Astrocyte (in vitro differentiated cells and primary cell): ENCODE measurements around the gene NCCRP1. TPM values are rescaled to one million over a fixed set of nuclear protein-coding genes. Genes with fewer than 3 reads are reported as not detected.

Experiments
- DNase-seq: peaks from one replicate; pipeline ENCODE4 v3.0.0-alpha.2; 2010; ENCODE audit warnings: low read depth
- FAIRE-seq: peaks from 2 replicates; lab custom pipeline; 2011; peaks lifted over from hg19 to GRCh38; lab: Jason Lieb, UNC
- H2AFZ ChIP-seq: 2 replicates; pipeline ENCODE4 v1.6.0; 2012; ENCODE audit warnings: low read depth, low read length, inconsistent platforms
- H3K27ac ChIP-seq: 2 replicates; pipeline ENCODE4 v1.5.1; 2011; ENCODE audit warnings: low read depth, low read length, inconsistent platforms
- H3K27me3 ChIP-seq: 2 replicates; pipeline ENCODE4 v1.6.0; 2011; ENCODE audit warnings: low read length, inconsistent platforms; ENCODE audit not compliant: insufficient read depth
- H3K36me3 ChIP-seq: 2 replicates; pipeline ENCODE4 v1.5.1; 2011; ENCODE audit warnings: low read length, inconsistent platforms; ENCODE audit not compliant: insufficient read depth
- H3K4me1 ChIP-seq: 2 replicates; pipeline ENCODE4 v1.5.1; 2011; ENCODE audit warnings: low read length, inconsistent platforms; ENCODE audit not compliant: insufficient read depth
- H3K4me2 ChIP-seq: 2 replicates; pipeline ENCODE4 v1.6.0; 2012; ENCODE audit warnings: low read length, inconsistent platforms
- H3K4me3 ChIP-seq: 2 replicates; pipeline ENCODE4 v1.5.1; 2011; ENCODE audit warnings: low read depth, mild to moderate bottlenecking, low read length, inconsistent platforms; ENCODE audit not compliant: insufficient read depth
- H3K79me2 ChIP-seq: 2 replicates; pipeline ENCODE4 v1.6.0; 2012; ENCODE audit warnings: mild to moderate bottlenecking, low read length, inconsistent platforms; ENCODE audit not compliant: insufficient read depth
- H3K9ac ChIP-seq: 2 replicates; pipeline ENCODE4 v1.6.0; 2012; ENCODE audit warnings: mild to moderate bottlenecking, low read length, inconsistent platforms
- H3K9me3 ChIP-seq: 2 replicates; pipeline ENCODE4 v1.5.1; 2012; ENCODE audit warnings: low read depth, mild to moderate bottlenecking, low read length, inconsistent platforms; ENCODE audit not compliant: insufficient read depth
- H4K20me1 ChIP-seq: 2 replicates; pipeline ENCODE4 v1.6.0; 2012; ENCODE audit warnings: low read length, inconsistent platforms; ENCODE audit not compliant: insufficient read depth
- H3K27ac Mint-ChIP-seq: one replicate; pipeline ENCODE4 v1.8.0; 2021; ENCODE audit warnings: mild to moderate bottlenecking, mixed read lengths; ENCODE audit not compliant: unreplicated experiment
- H3K27me3 Mint-ChIP-seq: one replicate; pipeline ENCODE4 v1.8.0; 2021; ENCODE audit warnings: low read depth, mixed read lengths; ENCODE audit not compliant: unreplicated experiment
- H3K36me3 Mint-ChIP-seq: one replicate; pipeline ENCODE4 v1.8.0; 2021; ENCODE audit warnings: low read depth, mixed read lengths; ENCODE audit not compliant: unreplicated experiment
- H3K4me1 Mint-ChIP-seq: one replicate; pipeline ENCODE4 v1.8.0; 2021; ENCODE audit warnings: low read depth, mixed read lengths; ENCODE audit not compliant: unreplicated experiment
- H3K4me3 Mint-ChIP-seq: one replicate; pipeline ENCODE4 v1.8.0; 2021; ENCODE audit warnings: mild to moderate bottlenecking, moderate library complexity, mixed read lengths; ENCODE audit not compliant: unreplicated experiment
- H3K9me3 Mint-ChIP-seq: one replicate; pipeline ENCODE4 v1.8.0; 2021; ENCODE audit warnings: mild to moderate bottlenecking, mixed read lengths; ENCODE audit not compliant: unreplicated experiment
- EZH2 ChIP-seq: IDR thresholded peaks from 2 replicates; pipeline ENCODE4 v1.6.1; 2012; ENCODE audit warnings: mild to moderate bottlenecking, low read length, inconsistent platforms; ENCODE audit not compliant: insufficient read depth
- total RNA-seq: library from RNA; stranded (reverse); gene quantifications from 2 replicates; pipeline ENCODE4 v1.2.1, GENCODE V29; 2021
- TF ChIP-seq, protein P1 (sequence below): IDR thresholded peaks from 2 replicates; pipeline ENCODE4 v1.5.1; 2011; ENCODE audit warnings: low read depth, mild to moderate bottlenecking, inconsistent platforms, low read length, moderate library complexity; ENCODE audit not compliant: insufficient read depth

The NCCRP1 gene
- total RNA-seq, 1 donor from 2014 or later: not detected

GRCh38 chr19:39197808-39198207, 1.0 kb downstream of the NCCRP1 start:
- Histone ChIP-seq H3K4me1 (no peaks in the 10 kb centered on the region), H3K9me3 (no peaks in the 10 kb centered on the region), H3K27ac (no peak overlapping the region), H3K4me3 (no peak overlapping the region), H3K4me2 (no peak overlapping the region), H3K27me3 (peaks cover 34% of the 10 kb centered on the region), H2AFZ (no peak overlapping the region), H3K36me3 (no peaks in the 10 kb centered on the region), H3K79me2 (no peaks in the 10 kb centered on the region), H3K9ac (no peak overlapping the region), H4K20me1 (no peaks in the 10 kb centered on the region)
- no peak overlapping the region for H3K4me3 Mint-ChIP-seq
- no peak for DNase-seq
- H3K36me3 Mint-ChIP-seq: peaks cover 3% of the 10 kb centered on the region
- H3K9me3 Mint-ChIP-seq: no peaks in the 10 kb centered on the region
- H3K27ac Mint-ChIP-seq: no peak overlapping the region
- FAIRE-seq: no peak
- no peak for TF ChIP-seq EZH2
- TF ChIP-seq, protein P1, sequence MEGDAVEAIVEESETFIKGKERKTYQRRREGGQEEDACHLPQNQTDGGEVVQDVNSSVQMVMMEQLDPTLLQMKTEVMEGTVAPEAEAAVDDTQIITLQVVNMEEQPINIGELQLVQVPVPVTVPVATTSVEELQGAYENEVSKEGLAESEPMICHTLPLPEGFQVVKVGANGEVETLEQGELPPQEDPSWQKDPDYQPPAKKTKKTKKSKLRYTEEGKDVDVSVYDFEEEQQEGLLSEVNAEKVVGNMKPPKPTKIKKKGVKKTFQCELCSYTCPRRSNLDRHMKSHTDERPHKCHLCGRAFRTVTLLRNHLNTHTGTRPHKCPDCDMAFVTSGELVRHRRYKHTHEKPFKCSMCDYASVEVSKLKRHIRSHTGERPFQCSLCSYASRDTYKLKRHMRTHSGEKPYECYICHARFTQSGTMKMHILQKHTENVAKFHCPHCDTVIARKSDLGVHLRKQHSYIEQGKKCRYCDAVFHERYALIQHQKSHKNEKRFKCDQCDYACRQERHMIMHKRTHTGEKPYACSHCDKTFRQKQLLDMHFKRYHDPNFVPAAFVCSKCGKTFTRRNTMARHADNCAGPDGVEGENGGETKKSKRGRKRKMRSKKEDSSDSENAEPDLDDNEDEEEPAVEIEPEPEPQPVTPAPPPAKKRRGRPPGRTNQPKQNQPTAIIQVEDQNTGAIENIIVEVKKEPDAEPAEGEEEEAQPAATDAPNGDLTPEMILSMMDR: no peak
- peaks cover 2% of the 10 kb centered on the region for H3K4me1 Mint-ChIP-seq
- peaks cover 69% of the 10 kb centered on the region for H3K27me3 Mint-ChIP-seq

DNA sequence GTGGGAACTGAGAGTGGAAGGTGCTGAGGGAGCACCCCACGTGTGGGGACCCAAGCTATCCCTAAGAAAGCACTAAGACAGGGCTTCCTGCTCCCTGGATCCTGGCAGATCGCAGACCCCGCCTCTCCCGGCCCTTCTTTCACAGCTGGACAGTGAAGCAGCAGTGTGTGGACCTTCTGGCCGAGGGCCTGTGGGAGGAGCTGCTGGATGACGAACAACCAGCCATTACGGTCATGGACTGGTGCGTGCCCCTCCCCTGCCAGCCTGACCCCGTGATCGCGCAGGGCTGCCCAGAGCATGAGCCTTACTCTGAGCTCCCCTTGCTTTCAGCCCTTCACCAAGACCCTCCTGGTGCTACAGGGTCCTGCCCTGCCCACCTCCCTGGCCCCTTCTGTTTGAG, 2.3 kb downstream of the NCCRP1 start:
- H3K27ac ChIP-seq: no peak overlapping the region
- Mint-ChIP-seq H3K27ac (no peak overlapping the region), H3K9me3 (no peaks in the 10 kb centered on the region), H3K36me3 (peaks cover 3% of the 10 kb centered on the region), H3K4me3 (no peak overlapping the region), H3K4me1 (peaks cover 2% of the 10 kb centered on the region), H3K27me3 (peaks cover 66% of the 10 kb centered on the region)
- no peak for TF ChIP-seq EZH2
- TF ChIP-seq, protein P1: no peak
- H3K36me3 ChIP-seq: no peaks in the 10 kb centered on the region
- no peak overlapping the region for H2AFZ ChIP-seq
- peaks cover 40% of the 10 kb centered on the region for H3K27me3 ChIP-seq
- no peak overlapping the region for H3K4me3 ChIP-seq
- no peaks in the 10 kb centered on the region for H3K79me2 ChIP-seq
- no peaks in the 10 kb centered on the region for H3K9me3 ChIP-seq
- no peak overlapping the region for H3K9ac ChIP-seq
- H4K20me1 ChIP-seq: no peaks in the 10 kb centered on the region
- DNase-seq: peak; percentile 9
- no peak for FAIRE-seq
- H3K4me2 ChIP-seq: no peak overlapping the region
- no peaks in the 10 kb centered on the region for H3K4me1 ChIP-seq

DNA sequence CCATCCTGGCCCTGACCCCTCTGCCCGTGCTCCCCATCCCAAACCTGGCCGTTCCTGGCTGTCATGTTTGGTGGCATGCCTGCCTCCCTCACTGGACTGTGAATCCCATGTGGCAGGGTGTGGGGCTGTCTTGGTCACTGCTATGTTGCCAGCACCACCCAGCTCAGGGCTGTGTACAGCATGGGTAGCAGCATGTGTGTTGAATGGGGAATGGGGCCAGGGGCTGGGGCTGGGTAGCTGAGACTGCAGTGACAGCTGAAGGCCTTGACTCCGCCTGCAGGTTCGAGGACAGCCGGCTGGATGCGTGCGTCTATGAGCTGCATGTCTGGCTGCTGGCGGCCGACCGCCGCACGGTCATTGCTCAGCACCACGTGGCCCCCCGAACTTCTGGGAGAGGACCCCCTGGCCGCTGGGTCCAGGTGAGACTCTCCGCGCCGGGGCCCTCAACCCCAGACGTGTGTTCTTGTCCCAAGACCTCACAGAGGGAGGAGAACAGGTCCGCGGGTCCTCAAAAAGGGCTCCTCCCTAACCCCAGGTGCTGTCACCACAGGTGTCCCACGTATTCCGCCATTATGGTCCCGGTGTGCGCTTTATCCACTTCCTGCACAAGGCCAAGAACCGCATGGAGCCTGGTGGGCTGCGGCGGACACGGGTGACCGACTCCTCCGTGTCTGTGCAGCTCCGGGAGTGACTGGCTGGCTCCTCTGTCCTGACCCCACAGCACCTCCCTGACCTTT, 3.5 kb downstream of the NCCRP1 start:
- H3K4me3 ChIP-seq: no peak overlapping the region
- Mint-ChIP-seq H3K4me1 (peaks cover 4% of the 10 kb centered on the region), H3K36me3 (peaks cover 3% of the 10 kb centered on the region), H3K9me3 (no peaks in the 10 kb centered on the region), H3K27ac (no peak overlapping the region), H3K27me3 (peaks cover 63% of the 10 kb centered on the region), H3K4me3 (no peak overlapping the region)
- H3K9ac ChIP-seq: no peak overlapping the region
- TF ChIP-seq EZH2: no peak
- TF ChIP-seq, protein P1: no peak
- no peaks in the 10 kb centered on the region for H3K9me3 ChIP-seq
- no peak for FAIRE-seq
- peaks cover 43% of the 10 kb centered on the region for H3K27me3 ChIP-seq
- no peak overlapping the region for H3K4me2 ChIP-seq
- H3K79me2 ChIP-seq: no peaks in the 10 kb centered on the region
- H3K27ac ChIP-seq: no peak overlapping the region
- no peaks in the 10 kb centered on the region for H3K4me1 ChIP-seq
- DNase-seq: no peak
- H3K36me3 ChIP-seq: no peaks in the 10 kb centered on the region
- H2AFZ ChIP-seq: no peak overlapping the region
- H4K20me1 ChIP-seq: no peaks in the 10 kb centered on the region
